Activated CD4-positive, alpha-beta T cell treated with anti-CD3 and anti-CD28 coated beads for 24 hours (primary cell): Measurements from ENCODE around the gene FYCO1.

ENCODE experiments used
- DNase-seq, 2 donors: peaks; one replicate each; pipeline ENCODE4 v3.0.0-alpha.2; 2020; ENCODE audit warnings: low read depth in 2 of 2

The FYCO1 gene

DNA sequence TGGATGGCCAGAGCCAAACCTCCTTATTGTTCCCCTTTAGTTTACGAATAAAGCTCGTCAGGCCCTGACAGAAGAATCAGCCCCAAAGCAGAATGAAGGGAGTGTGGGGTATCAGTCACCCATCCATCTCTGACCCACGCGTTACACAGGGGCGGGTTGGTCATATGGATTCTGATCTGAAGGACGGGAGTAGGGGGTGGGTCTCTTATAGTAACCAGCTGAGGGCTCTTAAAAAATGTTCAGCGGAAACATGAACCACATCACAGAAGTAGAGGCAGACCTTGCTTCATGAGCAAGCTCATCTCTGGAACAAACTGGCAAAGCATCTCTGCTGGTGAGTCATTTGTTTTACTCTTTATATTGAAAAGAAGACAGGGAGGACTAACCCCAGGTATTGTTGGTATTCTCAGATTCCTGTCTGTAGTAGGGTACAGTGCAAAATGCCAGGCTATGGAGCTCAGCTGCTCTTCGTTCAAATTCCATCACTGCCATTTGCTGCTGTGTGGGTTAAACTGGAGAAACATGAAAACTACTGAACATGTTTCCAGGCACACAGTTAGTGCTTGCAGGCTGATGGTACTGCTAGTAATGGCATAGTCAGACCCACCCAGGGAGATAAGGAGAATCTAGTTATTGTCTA lies 52.3 kb downstream of the FYCO1 start, which contains the start of gene CXCR6:
Gene CXCR6, plus strand, starts transcription at position 258 of the 640 bp plus-strand sequence. CDS start 3,018 bp downstream, outside the sequence.
- peak in 1 of 2 donors; percentile 37 for DNase-seq

DNA sequence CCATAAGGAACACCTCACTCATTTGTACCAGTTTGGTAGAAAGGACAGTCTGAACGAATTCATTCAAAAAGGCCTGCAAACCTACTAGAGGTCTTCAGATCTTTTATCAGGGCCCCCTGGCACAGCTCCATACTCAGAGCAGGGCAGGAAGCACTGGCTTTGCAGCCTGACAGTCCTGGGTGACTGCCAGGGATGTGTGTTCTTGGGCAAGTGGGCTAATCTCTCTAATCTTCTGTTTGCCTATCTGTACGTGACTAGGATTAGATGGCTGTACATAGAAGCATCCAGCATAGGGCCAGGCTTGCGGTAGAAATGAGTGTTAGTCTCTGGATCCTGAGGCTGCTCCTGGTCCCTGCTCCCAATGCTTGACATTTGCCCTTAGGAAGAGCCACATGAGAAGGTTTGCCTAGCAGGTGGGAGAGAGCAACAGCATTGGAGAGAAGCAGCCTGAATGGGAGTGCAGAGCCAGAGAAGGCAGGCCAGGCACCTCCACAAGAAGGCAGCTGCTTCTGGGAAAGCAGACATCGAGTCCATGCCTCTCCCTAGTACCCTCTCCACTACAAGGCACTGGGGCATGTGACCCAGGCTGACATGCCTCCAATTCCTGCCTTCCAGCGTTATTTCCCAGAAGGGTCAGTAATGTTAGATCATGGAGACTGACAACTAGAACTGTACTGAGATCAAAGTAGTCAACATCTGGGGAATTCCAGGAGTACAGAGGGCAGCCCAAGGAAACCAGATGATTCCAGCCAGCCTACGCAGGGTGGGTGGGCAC lies 53.4 kb downstream of the FYCO1 start:
- DNase-seq, result no peak

DNA sequence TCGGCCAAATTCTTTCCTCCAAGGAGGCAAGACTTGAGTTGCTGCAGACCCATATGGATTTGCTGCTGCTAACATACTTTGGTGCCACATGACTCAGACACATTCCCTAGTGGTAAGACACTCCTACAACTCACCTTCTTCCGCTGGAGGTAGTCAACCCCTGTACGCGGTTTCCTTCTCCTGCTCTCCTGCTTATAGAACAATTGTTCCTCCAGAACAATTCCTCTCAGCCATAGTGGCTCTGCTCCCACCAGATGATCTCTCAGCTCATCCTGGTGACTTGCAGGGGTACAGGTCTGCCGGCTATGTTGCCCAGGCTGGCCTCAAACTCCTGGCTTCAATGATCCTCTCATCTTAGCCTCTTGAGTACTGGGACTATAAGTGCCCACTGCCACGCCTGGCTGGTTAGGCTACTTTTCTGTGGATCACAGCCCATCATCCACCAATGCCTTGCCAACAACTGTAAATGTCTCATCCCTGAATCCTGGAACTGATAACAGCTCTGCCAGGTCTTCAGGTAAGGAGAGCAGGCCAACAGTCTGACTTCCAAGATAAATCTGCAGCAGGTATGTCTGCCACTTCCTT lies 54.8 kb downstream of the FYCO1 start:
- DNase-seq, result no peak

DNA sequence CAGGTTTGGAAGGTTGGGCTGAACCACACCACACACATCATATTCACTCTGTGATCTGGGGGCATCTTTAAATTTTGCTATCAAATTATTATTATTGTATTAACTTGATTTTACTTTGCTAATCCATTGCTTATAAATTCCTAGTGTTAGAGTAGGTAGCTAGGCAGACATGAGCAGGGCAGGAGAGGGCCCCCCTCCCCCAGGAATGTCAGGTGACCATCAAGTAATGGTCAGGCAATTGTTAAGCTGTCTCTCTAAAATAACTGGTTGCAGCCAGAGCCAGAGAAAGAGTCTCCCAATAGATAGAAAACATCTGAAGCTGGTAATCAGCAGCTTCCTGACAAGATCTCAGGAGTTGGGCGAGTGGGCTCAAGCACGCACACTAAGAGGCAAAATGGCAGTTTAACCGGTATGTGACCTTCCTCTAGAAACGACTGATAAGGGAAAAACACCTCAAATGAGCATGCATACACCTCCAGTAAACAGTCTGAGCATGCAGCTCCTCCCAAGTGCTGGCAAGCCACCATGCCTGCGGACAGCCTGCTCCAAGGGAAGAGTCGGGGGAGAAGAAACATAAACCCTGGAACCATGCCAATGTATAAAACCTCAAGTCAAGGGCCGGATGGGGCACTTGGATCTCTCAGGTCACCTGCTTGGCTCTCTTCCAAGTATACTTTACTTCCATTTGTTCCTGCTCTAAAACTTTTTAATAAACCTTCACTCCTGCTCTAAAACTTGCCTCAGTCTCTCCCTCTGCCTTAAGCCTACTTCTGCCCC lies 55.4 kb downstream of the FYCO1 start:
- no peak for DNase-seq

DNA sequence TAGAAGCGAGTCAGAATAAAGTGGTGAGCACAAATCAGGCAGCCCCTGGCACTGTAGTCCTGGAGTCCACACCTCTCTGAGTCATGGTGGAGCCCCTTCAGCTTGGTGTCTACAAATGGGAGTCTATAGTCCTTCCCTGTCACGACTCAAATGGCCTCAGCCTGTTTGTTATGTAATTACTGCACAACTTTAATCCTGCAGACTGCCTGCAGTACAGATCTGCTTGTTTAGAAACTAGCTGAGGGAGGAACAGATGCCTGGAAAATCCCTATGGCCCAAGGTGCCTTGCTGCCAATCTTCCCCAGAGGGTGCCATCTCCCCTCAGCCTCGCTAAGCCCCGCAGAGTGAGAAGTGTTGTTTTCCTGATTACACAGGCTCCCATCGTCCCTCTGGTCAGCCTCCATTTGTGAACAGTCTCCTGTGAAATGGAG lies 56.3 kb downstream of the FYCO1 start:
- DNase-seq, result no peak

DNA sequence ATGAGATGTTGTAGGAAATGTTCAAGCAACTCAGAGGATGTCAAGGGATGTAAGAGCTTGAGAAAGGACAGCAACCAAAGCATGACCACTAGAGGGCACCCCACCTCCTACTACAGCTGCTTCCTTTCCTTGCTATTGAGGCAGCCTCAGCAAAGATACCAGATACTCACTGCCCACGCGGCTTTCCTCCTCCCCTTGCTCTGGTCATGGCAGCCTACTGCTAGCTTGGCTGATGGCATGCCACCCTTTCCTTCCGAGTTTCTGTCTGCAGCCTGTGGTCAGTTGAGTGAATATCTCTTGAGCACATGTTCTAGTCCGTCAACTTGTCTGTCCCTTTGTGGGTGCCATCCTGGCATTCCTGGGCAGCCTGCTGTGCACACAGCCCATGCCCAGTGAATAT lies 56.8 kb downstream of the FYCO1 start:
- DNase-seq, result peak; percentile 83 to 85

DNA sequence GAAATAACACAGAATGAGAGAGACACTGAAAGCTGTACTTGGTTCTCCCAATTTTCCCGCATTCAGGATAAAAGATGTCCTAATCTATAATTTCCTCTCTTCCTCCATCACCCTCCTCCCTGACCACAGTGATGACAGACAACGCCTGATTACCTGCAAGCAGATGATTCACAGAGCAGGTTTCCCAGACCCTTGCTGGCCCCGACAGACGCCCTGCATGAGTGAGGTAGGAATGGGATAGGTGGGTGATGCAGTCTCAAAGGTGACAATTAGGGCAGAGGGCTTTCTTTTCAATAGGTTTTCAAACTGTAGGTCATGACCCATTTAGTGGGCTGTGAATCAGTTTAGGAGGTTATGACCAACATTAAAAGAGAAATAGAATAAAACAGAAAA lies 57.6 kb downstream of the FYCO1 start:
- no peak for DNase-seq

DNA sequence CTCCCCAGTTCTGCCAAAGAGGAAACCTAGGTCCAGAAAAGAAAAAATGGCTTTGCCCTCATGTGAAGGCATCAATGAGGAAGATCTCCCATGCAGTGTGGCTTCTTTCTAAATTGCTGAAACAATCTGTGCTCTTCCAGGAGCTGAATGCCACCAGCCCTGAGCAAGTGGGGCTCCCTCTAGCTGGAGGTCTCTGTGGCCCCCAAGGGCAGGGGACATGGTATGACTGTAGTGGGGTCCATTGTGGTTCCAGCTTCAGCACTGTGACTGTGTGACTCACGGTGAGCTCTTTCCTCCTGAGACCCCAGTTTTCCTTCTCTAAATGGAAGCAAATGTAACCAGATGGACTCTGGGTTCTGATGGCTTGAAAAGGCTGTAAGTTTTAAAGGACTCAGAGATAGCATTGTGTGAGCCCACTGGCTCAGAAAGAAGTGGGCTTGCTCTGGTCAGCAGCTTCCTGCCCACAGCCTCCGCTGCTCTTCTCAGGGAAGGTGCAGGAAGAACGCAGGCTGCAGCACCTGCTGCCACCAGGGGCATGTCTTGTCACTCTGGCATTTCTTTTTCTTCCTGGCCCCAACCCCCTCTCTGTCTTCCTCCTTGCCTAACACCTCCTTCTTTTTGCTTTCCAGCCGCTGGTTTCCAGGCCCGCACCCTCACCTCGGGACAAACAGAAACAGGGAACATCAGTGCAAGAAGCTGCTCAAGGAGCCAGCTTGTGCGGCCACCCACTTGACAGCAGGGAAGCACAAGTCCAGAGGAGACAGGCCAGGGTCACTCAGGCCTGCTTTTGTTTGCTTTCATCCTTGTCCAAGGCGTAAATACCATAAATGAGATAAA lies 58.2 kb downstream of the FYCO1 start:
- DNase-seq, result no peak

DNA sequence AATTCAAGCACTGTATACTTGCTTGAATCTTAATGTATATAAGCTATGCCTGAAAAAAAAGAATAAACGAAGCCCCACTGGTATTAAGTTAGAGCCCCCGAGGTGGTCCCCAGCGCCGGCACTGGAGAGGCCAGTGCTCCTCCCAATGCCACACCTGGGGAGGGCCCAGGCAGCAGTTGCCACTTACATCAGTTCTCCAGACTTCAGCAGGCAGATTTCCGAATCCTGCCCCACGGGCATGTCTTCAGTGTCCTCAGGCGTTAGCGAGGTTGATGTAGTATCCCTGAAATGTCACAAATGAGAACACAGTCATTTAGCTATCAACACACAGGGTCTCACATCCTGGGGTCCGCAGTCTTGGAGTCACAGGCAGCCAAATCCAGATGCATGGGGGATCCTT lies 59.4 kb downstream of the FYCO1 start:
- no peak for DNase-seq

DNA sequence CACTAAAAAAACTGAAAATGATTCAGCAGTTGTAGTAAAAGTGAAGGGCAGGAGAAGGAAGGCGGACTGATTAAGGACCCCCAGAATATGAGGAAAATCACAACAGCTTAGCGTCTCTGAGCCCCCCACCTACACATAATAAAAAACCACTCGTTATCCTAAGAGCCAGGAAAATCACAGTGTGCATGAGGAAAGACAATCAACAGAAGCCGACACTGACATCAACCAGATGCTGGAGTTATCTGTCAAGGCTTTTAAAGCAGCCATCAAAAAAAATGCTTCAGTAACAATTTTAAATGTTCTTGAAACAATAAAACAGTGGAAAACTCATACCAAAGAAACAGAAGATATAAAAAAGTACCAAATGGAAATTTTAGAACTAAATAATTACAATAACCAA lies 62.0 kb downstream of the FYCO1 start:
- no peak for DNase-seq

DNA sequence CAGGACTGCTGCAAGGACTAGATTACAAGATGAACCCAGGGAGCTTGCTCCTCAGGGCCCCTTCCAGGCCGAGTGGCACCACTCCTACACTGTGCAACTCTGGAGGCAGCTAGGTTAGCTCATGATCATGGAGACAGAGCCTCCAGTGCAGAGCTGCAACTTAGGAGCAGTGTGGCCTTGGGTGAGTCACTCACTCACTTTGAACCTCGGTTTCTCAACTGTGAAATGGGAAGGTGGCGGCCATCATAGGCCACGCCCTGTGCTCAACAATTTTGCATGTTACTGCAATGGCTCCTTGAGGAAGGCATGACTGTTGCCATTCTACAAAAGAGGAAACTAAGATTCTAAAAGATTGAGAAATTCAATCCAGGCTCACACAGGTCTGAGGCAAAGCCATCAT lies 63.5 kb downstream of the FYCO1 start:
- DNase-seq, result no peak

DNA sequence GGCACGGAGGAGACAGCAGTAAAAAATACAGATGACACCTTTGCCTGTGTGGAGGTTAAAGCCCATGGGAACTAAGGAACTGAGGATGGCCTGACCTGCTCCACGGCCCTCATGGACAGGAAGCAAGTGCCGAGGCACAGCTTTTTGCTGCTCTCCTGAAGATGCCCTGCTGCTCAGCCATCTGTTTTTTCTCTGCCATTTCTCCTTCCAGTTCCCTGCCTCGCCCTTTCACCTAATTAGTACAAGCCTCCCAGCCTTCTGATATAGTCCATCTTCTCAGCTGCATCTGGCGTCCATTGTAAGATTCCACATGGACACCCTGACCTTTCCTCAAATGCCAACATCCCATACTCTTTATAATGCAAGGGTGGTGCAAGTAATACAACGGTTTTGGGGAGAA lies 64.1 kb downstream of the FYCO1 start:
- DNase-seq, result no peak

DNA sequence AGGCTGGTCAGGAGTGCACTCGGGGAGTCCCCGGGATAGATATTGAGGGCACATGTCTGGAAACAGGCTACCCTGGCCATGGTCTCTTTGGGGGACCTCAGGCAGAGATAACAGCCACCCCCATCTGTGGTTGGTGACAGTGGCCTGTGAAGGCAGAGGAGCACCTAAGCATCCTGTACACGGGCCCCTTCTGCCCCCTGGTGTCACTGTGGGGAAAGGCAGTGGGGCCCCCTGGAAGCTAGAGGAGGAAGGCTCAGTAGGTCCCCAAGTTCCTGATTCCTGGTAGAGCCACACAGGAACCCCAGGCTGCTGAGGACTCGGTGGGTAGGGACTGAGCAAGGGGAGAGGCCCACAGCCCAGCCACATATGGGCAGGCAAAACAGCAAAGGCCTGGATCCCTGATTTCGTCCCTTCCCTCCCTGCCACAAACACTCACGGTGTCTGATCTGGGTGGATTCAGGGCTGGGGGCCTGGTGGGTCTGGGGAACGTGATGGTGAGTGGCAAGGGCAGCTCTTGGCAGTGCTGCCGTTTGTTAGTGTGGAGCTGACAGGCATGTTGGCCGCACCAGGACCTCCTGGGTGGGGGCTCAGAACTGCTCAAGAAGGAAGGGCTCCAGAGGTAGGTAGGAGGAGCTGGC lies 66.5 kb downstream of the FYCO1 start:
- DNase-seq, result peak; percentile 56 to 63

DNA sequence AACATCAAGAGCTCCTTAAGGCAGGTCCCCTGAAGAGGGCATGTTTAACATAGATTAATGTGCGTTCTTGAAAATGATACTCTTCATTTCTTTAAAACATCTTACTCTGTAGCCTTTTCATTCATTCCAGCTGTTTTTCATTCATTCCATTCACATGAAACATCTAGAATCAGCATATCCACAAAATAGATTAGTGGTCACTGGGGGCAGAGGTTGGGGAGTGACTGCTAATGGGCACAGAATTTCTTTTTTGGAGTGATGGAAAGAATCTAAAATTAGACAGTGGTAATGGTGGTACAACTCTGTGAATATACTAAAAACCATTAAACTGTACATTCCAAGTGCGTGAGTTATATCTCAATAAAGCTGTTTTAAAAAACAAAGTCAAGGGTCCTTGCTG lies 67.7 kb downstream of the FYCO1 start:
- DNase-seq, result no peak

DNA sequence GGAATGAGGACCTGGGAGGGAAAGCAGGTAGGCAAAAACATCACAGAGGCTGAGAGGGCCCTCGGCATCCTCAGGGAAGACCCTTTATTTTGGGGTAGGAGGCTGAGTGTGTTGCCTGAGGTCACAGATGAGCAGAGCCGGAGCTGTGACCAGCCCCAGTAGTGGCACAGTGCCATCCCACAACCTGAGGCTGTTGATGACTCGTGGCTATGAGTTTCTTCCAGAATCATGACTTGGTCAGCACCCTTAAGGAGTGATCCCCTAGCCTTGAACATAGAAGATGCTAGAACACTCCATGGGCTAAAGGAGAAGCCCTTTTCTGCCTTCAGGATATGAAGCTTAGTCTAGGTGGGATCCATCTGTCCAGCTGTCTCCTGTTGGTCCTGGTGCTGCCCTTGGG lies 71.9 kb downstream of the FYCO1 start:
- no peak for DNase-seq

DNA sequence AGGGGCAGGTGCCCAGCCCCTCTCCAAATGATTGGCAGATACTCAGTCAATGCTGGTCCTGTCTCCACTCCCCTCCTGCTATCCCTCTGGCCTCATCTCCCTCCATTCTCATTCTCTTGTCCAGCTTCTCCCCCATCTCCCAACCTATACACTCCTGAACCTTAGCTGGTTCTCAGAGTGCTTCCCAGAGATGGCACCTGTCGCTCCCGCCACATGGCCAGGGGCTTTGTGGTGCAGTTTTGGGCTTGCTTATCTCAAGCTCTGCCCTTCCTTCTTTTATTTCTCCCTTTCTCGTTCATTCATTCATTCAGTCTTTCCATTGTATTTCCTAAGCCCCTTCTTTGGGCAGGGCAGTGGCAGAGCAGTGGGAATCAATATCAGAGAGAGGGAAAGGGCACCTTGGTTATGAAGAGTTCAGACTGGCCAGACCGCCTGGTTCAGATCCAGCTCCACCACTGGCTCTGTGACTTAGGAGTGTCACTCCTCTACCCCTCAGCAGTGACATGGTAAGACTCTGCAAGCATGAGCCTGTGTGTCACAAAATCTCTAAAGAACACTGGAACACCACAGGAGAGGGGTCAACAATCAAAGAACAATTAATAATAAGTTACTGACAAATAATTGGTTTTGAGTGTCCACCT lies 72.6 kb downstream of the FYCO1 start:
- DNase-seq, result no peak

DNA sequence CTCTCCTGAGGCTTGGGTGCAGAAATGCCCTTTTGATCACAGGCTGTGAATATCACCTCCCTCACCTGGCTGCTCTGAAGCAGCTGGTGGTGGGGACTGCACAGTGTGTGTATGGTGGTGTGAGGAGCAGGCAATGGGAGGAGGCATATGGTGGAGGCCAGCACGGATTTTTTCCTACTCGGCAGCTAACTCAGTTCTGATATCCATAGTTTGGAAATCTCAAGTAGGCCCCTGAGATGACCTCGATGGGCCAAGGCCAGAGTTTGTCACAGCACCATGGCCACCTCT lies 73.6 kb downstream of the FYCO1 start:
- DNase-seq, result no peak

DNA sequence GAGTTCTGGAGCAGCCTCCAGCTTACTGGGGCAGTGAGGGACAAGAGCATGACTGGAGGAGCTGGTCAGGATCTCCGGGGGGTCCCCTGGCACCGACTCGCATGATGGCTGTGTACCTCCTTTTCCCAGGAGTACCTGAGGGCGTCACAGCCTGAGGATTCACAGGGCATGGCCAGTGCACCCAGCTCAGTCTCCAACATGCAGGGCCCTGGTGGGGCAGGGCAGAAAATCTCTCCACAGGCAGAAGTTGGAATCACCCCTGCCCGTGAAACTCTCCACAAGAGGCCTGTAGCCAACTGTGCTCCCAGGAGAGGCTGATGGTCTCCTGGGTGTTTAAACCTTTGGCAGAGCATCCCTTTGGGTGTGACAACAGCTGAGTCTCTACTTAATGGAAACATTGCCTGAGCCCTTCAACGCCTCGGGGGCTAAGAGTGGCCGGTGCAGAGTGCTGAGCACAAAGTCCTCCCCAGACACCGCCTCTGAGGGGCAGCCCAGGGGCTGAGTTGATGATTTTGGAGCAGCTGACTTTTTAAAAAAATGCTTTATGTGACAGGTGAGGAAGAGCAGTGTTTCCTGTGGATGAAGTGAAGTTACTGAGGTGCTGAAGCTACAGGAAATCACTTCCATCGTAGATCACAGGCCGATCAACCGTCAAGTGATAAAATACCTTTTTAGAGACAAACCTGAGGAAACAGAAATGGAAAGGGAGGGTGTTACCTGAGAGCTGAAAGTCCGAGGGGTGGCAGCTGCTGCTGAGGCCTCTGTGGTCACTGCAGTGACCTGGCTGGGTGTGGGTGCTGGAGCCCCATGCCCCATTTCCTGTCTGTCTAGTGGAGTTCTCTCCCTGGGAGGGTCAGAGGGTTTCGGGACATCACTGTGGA lies 74.2 kb downstream of the FYCO1 start:
- DNase-seq, result no peak

DNA sequence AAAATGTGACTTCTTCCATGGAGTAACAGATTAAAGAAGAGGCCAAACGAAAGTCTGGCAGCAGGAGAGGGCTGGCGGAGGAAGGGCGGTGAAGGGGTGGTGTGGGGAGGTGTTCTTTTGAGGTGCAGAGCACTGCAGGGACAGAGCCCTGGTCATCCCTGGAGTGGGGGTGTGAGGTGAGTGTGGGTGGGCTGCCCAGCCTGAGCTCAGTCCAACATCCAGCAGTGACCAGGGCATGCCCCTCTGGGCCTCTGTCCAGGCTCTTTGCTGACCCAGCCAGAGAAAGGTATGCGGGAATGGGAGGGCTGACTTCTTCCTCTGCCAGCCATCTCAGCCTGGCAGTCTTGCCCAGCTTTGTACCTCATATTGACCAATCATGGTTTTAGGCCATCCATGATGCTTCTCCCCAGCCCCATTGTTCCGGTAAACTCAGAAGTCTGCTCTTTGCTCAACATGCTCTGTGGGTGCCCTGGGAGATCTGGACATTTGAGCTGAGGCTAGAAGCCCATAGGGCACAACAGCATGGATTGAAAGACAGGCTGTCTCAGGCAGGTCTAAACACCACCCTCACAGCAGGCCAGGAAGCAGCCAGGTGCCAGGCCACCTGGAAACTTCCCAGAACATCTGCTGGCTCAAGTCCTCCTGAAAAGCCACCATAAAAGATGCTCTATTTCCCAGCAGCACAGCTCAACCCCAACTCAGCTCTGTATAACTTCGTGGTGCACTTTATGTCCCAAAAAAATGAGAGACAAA lies 78.3 kb downstream of the FYCO1 start:
- no peak for DNase-seq
